GM12872 (cell line): ENCODE measurements around the gene SNX25.

Experiments
- CTCF ChIP-seq: IDR thresholded peaks from 3 replicates; pipeline ENCODE4 v1.5.1; 2011; ENCODE audit warnings: low read depth, mild to moderate bottlenecking, low read length, moderate library complexity; ENCODE audit not compliant: insufficient read depth

Gene SNX25

GRCh38 chr4:185201977-185202962 is 7.1 kb upstream of the SNX25 start:
- no peak for TF ChIP-seq CTCF

DNA sequence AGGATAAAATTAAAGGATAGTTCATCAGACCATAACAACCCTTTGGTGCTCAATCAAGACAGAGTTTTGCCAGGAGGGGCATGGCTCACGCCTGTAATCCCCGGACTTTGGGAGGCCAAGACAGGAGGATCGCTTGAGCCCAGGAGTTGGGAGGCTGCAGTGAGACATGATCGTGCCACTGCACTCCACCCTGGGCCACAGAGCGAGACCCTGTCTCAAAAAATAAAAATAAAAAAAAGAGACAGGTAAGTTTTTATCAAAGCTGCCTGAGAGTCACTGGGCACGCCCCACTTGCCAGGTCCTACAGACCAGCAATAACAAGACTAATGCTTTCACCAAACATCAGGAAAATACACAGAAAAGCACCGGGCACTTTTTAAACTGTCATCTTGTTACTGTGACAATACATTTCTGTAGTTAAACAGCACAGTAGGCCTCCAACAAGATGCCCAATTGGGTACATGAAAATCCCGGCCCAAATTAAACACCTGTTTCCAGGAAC is 6.4 kb upstream of the SNX25 start:
- TF ChIP-seq CTCF = no peak

- no peak for TF ChIP-seq CTCF
Observed at GRCh38 chr4:185203486-185204237, 5.7 kb upstream of the SNX25 start, which contains the start of gene CFAP97. TSS of gene CFAP97 (minus strand) at chr4:185204000. CDS start at chr4:185191196, 12,804 bp downstream.

GRCh38 chr4:185204238-185204910 is 5.0 kb upstream of the SNX25 start:
- no peak for TF ChIP-seq CTCF

GRCh38 chr4:185205697-185206342 is 3.6 kb upstream of the SNX25 start:
- TF ChIP-seq CTCF = no peak

GRCh38 chr4:185207466-185207865 is 1.9 kb upstream of the SNX25 start:
- TF ChIP-seq CTCF = no peak
